CD14-positive monocyte (primary cell): ENCODE data around the gene MRPL43. TPM values are rescaled to one million over a fixed set of nuclear protein-coding genes. Genes with fewer than 3 reads are reported as not detected.

Source experiments
- DNase-seq, 3 donors: peaks; one replicate each; pipeline ENCODE4 v3.0.0-alpha.2; 2011 to 2022
- H2AFZ ChIP-seq: 2 replicates; pipeline ENCODE4 v1.6.0; 2012; ENCODE audit warnings: mild to moderate bottlenecking, low read depth, low read length, inconsistent platforms; ENCODE audit not compliant: insufficient read depth, poor library complexity, severe bottlenecking
- H3K27ac ChIP-seq, 2 donors: 1 replicate in 1 of 2; 2 replicates in 1 of 2; pipeline ENCODE4 v1.5.1; 2012 to 2013; ENCODE audit warnings: low read length in 2 of 2, control low read depth in 1 of 2, inconsistent platforms in 1 of 2, low read depth in 1 of 2, mild to moderate bottlenecking in 1 of 2
- H3K27me3 ChIP-seq, 2 donors: one replicate each; pipeline versions ENCODE4 v1.6.0 to v1.6.1; 2011 to 2013; ENCODE audit warnings: low read length in 2 of 2; ENCODE audit not compliant: control insufficient read depth in 2 of 2, insufficient read depth in 2 of 2
- H3K36me3 ChIP-seq, 2 donors: replicated peaks in 1 of 2; 1 replicate in 1 of 2; 2 replicates in 1 of 2; pipeline versions ENCODE4 v1.5.1 to v1.6.1; 2012 to 2013; ENCODE audit warnings: low read length in 2 of 2, control low read depth in 1 of 2, inconsistent platforms in 1 of 2, mild to moderate bottlenecking in 1 of 2; ENCODE audit not compliant: insufficient read depth in 2 of 2, control insufficient read depth in 1 of 2
- H3K4me1 ChIP-seq, 2 donors: 1 replicate in 1 of 2; 2 replicates in 1 of 2; pipeline versions ENCODE4 v1.5.1 to v1.6.1; 2012 to 2013; ENCODE audit warnings: low read length in 2 of 2, control low read depth in 1 of 2, inconsistent platforms in 1 of 2, mild to moderate bottlenecking in 1 of 2, moderate library complexity in 1 of 2; ENCODE audit not compliant: insufficient read depth in 2 of 2, control insufficient read depth in 1 of 2
- H3K4me2 ChIP-seq: replicated peaks from 2 replicates; pipeline ENCODE3; 2012; ENCODE audit warnings: low read length, moderate library complexity, mild to moderate bottlenecking; ENCODE audit not compliant: poor library complexity, severe bottlenecking; ENCODE audit errors: extremely low read depth
- H3K4me3 ChIP-seq, 3 experiments: fragments of 200-600 bp in 1 of 3; sonication (generic) in 1 of 3; replicated peaks in 1 of 3; 1 replicate in 2 of 3; 2 replicates in 1 of 3; pipeline ENCODE4 v1.5.1; 2011 to 2013; ENCODE audit warnings: low read length in 3 of 3, mild to moderate bottlenecking in 3 of 3, control low read depth in 2 of 3, low read depth in 2 of 3, inconsistent platforms in 1 of 3, moderate library complexity in 1 of 3
- H3K79me2 ChIP-seq: 2 replicates; pipeline ENCODE4 v1.6.0; 2012; ENCODE audit warnings: mild to moderate bottlenecking, control low read depth, inconsistent platforms, low read length, moderate library complexity; ENCODE audit not compliant: insufficient read depth
- H3K9ac ChIP-seq: 2 replicates; pipeline ENCODE4 v1.6.0; 2017; ENCODE audit warnings: low read length, mild to moderate bottlenecking; ENCODE audit not compliant: insufficient read depth, poor library complexity, severe bottlenecking
- H3K9me3 ChIP-seq, 2 donors: replicated peaks in 1 of 2; 1 replicate in 1 of 2; 2 replicates in 1 of 2; pipeline versions ENCODE4 v1.5.1 to v1.6.1; 2012 to 2013; ENCODE audit warnings: low read length in 2 of 2, control low read depth in 1 of 2; ENCODE audit not compliant: control insufficient read depth in 1 of 2, insufficient read depth in 1 of 2
- H4K20me1 ChIP-seq: 2 replicates; pipeline ENCODE4 v1.6.0; 2012; ENCODE audit warnings: mild to moderate bottlenecking, low read length, control low read depth, moderate library complexity; ENCODE audit not compliant: insufficient read depth
- H3K27ac Mint-ChIP-seq, 7 donors: one replicate each; pipeline ENCODE4 v1.8.0; 2020; ENCODE audit warnings: mild to moderate bottlenecking in 7 of 7, mixed read lengths in 7 of 7, moderate library complexity in 6 of 7, inconsistent platforms in 2 of 7
- H3K27me3 Mint-ChIP-seq, 3 donors: one replicate each; pipeline ENCODE4 v1.8.0; 2021 to 2022; ENCODE audit warnings: low read depth in 3 of 3, mild to moderate bottlenecking in 3 of 3, mixed read lengths in 3 of 3, moderate library complexity in 3 of 3, inconsistent platforms in 1 of 3
- H3K36me3 Mint-ChIP-seq, 2 donors: one replicate each; pipeline ENCODE4 v1.8.0; 2020; ENCODE audit warnings: mixed read lengths in 2 of 2, inconsistent platforms in 1 of 2, mild to moderate bottlenecking in 1 of 2
- H3K4me1 Mint-ChIP-seq: one replicate; pipeline ENCODE4 v1.8.0; 2020; ENCODE audit warnings: mild to moderate bottlenecking, mixed read lengths
- H3K4me3 Mint-ChIP-seq, 2 donors: one replicate each; pipeline ENCODE4 v1.8.0; 2020; ENCODE audit warnings: mild to moderate bottlenecking in 2 of 2, mixed read lengths in 2 of 2, moderate library complexity in 1 of 2
- H3K9me3 Mint-ChIP-seq, 7 donors: one replicate each; pipeline ENCODE4 v1.8.0; 2020 to 2022; ENCODE audit warnings: mixed read lengths in 7 of 7, mild to moderate bottlenecking in 6 of 7, moderate library complexity in 6 of 7, inconsistent platforms in 2 of 7
- WGBS: methylation state at CpG from one replicate; pipeline ENCODE4 v1.1.5; 2013; ENCODE audit warnings: missing lambda C conversion rate; ENCODE audit not compliant: insufficient coverage; 5-methylcytosine and 5-hydroxymethylcytosine counted together
- intact Hi-C, 2 donors: fragments of 100-400 bp; cut with micrococcal nuclease; formaldehyde crosslinking; loops; one replicate each; pipeline versions ENCODE4 v1.15.0 to v1.15.1; 2023
- polyA plus RNA-seq, 3 donors: library from polyadenylated mRNA; depleted of rRNA in 1 of 3; unstranded in 2 of 3; stranded (reverse) in 1 of 3; fragments of 300-500 nt in 2 of 3; fragments of >200 nt in 1 of 3; fragmentation: Illumina TruSeq in 2 of 3; gene quantifications; 1 replicate in 2 of 3; 2 replicates in 1 of 3; pipeline ENCODE4 v1.2.3, GENCODE V29; 2012 to 2021
- TF ChIP-seq, protein P1 (sequence below): fragments of 200-600 bp; IDR thresholded peaks from one replicate; pipeline ENCODE4 v1.8.0; 2022; ENCODE audit warnings: antibody characterized with exemption, mild to moderate bottlenecking

The MRPL43 gene
- polyA plus RNA-seq, 3 donors, result 69.5 to 123 (median 98.0) TPM

DNA sequence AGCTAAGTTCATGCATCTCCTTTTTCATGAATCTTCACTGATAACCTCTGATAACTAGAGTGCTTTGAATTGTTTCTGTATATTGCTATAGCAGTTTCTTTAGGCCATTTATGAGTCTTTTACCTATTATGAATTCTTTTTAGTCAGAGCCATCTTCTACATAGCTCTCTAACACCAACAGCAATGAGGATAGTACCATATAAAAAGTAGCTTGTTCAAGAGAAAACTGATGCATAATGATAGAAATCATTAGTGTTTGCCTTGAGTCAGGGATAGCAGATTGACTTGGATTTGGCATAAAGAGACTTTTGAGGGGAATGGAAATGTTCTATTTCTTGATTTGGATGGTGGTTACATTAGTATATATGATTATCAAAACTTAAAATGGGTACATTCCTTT is 43.8 kb downstream of the MRPL43 start:
- intact Hi-C loops, result no loop called here
- H3K9me3 ChIP-seq, result no peaks in the 10 kb centered on the region
- no peak overlapping the region for H3K9ac ChIP-seq
- Mint-ChIP-seq H3K27me3 (no peaks in the 10 kb centered on the region), H3K4me1 (no peaks in the 10 kb centered on the region), H3K4me3 (no peak overlapping the region), H3K27ac (no peak overlapping the region), H3K36me3 (peaks cover 85 to 97% of the 10 kb centered on the region in 2 donors), H3K9me3 (no peaks in the 10 kb centered on the region)
- TF ChIP-seq, protein P1, sequence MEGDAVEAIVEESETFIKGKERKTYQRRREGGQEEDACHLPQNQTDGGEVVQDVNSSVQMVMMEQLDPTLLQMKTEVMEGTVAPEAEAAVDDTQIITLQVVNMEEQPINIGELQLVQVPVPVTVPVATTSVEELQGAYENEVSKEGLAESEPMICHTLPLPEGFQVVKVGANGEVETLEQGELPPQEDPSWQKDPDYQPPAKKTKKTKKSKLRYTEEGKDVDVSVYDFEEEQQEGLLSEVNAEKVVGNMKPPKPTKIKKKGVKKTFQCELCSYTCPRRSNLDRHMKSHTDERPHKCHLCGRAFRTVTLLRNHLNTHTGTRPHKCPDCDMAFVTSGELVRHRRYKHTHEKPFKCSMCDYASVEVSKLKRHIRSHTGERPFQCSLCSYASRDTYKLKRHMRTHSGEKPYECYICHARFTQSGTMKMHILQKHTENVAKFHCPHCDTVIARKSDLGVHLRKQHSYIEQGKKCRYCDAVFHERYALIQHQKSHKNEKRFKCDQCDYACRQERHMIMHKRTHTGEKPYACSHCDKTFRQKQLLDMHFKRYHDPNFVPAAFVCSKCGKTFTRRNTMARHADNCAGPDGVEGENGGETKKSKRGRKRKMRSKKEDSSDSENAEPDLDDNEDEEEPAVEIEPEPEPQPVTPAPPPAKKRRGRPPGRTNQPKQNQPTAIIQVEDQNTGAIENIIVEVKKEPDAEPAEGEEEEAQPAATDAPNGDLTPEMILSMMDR, result no peak
- H3K27ac ChIP-seq, result no peak overlapping the region
- DNase-seq, result no peak
- H3K4me2 ChIP-seq, result no peak overlapping the region
- H3K4me1 ChIP-seq, result no peaks in the 10 kb centered on the region
- peaks cover 91 to 100% of the 10 kb centered on the region in 2 donors for H3K36me3 ChIP-seq
- H3K79me2 ChIP-seq, result no peaks in the 10 kb centered on the region
- no peaks in the 10 kb centered on the region for H4K20me1 ChIP-seq
- H3K4me3 ChIP-seq, result no peak overlapping the region
- no peaks in the 10 kb centered on the region for H3K27me3 ChIP-seq
- no peak overlapping the region for H2AFZ ChIP-seq

DNA sequence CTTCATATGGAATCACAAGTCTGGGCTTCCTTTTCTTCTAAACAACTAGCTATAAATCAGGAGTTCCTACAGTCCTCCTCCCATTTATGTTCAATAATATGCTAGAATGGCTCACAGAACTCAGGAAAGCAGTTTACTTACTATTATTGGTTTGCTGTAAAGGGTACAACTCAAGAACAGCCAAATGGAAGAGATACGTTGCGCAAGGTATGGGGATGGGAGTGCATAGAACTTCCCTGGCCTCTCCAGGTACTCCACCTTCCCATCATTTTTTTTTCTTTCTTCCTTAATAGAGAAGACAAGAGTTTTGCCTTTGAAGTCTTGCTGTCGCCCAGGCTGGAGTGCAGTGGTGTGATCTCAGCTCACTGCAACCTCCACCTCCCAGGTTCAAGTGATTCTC is 45.1 kb downstream of the MRPL43 start:
- WGBS, result 100% methylated on average over 1 of the region's 3 CpGs
- no peak overlapping the region for H3K9ac ChIP-seq
- no peak overlapping the region for H3K4me2 ChIP-seq
- intact Hi-C loops, result no loop called here
- no peaks in the 10 kb centered on the region for H3K27me3 Mint-ChIP-seq
- H2AFZ ChIP-seq, result no peak overlapping the region
- no peaks in the 10 kb centered on the region for H3K27me3 ChIP-seq
- no peak overlapping the region for H3K27ac ChIP-seq
- no peaks in the 10 kb centered on the region for H3K9me3 Mint-ChIP-seq
- DNase-seq, result no peak
- TF ChIP-seq, protein P1, result no peak
- no peaks in the 10 kb centered on the region for H3K79me2 ChIP-seq
- H3K4me3 ChIP-seq, result no peak overlapping the region
- no peaks in the 10 kb centered on the region for H3K4me1 ChIP-seq
- no peaks in the 10 kb centered on the region for H3K9me3 ChIP-seq
- H3K4me3 Mint-ChIP-seq, result no peak overlapping the region
- no peaks in the 10 kb centered on the region for H4K20me1 ChIP-seq
- H3K36me3 ChIP-seq, result peaks cover 91 to 100% of the 10 kb centered on the region in 2 donors
- H3K27ac Mint-ChIP-seq, result peak overlapping the region in 1 of 7 donors; percentile 30
- H3K36me3 Mint-ChIP-seq, result peaks cover 83 to 97% of the 10 kb centered on the region in 2 donors
- H3K4me1 Mint-ChIP-seq, result no peaks in the 10 kb centered on the region
